GM23248 (cell line): ENCODE data around the gene FAM200A.

Experiments
- EZH2 ChIP-seq: fragments of 200-600 bp; sonication (generic); IDR thresholded peaks from 2 replicates; pipeline ENCODE4 v1.6.1; 2018; ENCODE audit warnings: antibody characterized with exemption, mild to moderate bottlenecking; ENCODE audit not compliant: insufficient read depth, poor library complexity, severe bottlenecking
- EZH2phosphoT487 ChIP-seq: fragments of 200-600 bp; sonication (generic); IDR thresholded peaks from 2 replicates; pipeline ENCODE4 v1.6.1; 2018; ENCODE audit warnings: antibody characterized with exemption, moderate library complexity, mild to moderate bottlenecking, low read depth; ENCODE audit not compliant: insufficient read depth

DNA sequence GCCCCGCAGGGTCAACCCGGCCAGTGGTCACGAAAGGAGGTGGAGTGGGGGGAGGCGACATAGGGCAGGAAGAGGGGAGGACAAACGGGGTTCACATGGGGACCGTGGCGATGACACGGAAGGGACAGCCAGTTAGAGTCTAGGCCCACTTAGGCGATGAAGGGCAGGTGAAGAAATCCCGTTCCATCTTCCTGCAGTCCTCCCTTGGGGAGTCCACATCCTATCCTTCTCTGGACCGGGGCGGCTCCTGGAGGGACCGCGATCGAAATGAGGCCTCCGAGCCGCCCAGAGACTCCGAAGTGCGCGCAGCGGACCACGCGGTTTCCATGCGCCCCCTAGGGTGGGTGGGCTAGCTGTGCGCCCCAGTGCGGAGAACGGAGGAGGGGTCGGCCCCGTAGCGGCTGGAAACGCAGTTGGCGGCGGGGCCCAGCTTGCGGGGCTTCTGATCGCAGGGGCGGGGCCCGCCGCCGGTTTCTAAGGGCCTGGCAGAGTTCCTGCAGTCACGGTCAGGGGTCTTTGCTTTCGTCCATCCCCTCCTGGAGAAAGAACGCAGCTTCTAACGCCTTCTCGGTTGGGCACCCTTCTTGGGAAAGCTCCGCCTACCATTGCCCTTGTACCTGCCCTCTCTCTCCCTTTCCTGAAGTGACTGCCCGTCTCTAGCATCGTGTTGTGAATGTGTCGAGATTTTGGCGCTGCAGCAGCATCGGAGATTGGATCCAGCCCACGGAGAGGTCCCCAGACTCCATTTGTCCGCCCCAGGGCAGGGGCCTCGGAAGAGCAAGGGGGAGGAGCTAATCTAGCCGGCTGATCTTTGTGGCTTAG is 28.3 kb upstream of the FAM200A start:
- TF ChIP-seq EZH2phosphoT487 (no peak), EZH2 (no peak)
